Neural crest cell (in vitro differentiated cells): ENCODE results near the gene TNNI3K. TPM values are rescaled to one million over a fixed set of nuclear protein-coding genes. Genes with fewer than 3 reads are reported as not detected.

Experiments
- DNase-seq: peaks from one replicate; pipeline ENCODE4 v3.0.0; 2021; ENCODE audit warnings: low read depth, mixed read lengths, low spot score
- H3K27ac Mint-ChIP-seq: one replicate; pipeline ENCODE4 v1.8.0; 2021; ENCODE audit warnings: mild to moderate bottlenecking, mixed read lengths; ENCODE audit not compliant: unreplicated experiment
- H3K27me3 Mint-ChIP-seq: 2 replicates; pipeline ENCODE4 v1.8.0; 2021; ENCODE audit warnings: low read depth, mild to moderate bottlenecking, mixed read lengths
- H3K36me3 Mint-ChIP-seq: 2 replicates; pipeline ENCODE4 v1.8.0; 2021; ENCODE audit warnings: low read depth, mild to moderate bottlenecking, mixed read lengths
- H3K4me1 Mint-ChIP-seq: 2 replicates; pipeline ENCODE4 v1.8.0; 2021; ENCODE audit warnings: mixed read lengths
- H3K4me3 Mint-ChIP-seq: one replicate; pipeline ENCODE4 v1.8.0; 2021; ENCODE audit warnings: mild to moderate bottlenecking, mixed read lengths
- H3K9me3 Mint-ChIP-seq: 2 replicates; pipeline ENCODE4 v1.8.0; 2021; ENCODE audit warnings: mixed read lengths
- CTCF ChIP-seq: fragments of 200-600 bp; sonication (generic); conservative IDR thresholded peaks from 2 replicates; pipeline ENCODE4 v1.5.0; 2021; ENCODE audit warnings: antibody characterized with exemption, mild to moderate bottlenecking
- total RNA-seq: library from RNA; stranded (reverse); gene quantifications from 2 replicates; pipeline ENCODE4 v1.2.1, GENCODE V29; 2021

TNNI3K gene
- total RNA-seq, 1 donor from 2014 or later: 1.4 TPM

- no peaks in the 10 kb centered on the region for H3K4me1 Mint-ChIP-seq
- H3K4me3 Mint-ChIP-seq: no peak overlapping the region
- peaks cover 13% of the 10 kb centered on the region for H3K9me3 Mint-ChIP-seq
- no peaks in the 10 kb centered on the region for H3K36me3 Mint-ChIP-seq
- TF ChIP-seq CTCF: no peak
- no peaks in the 10 kb centered on the region for H3K27me3 Mint-ChIP-seq
- H3K27ac Mint-ChIP-seq: no peak overlapping the region
- DNase-seq: no peak
Observed at GRCh38 chr1:74402873-74403272, 167.7 kb downstream of the TNNI3K start.

- H3K4me3 Mint-ChIP-seq: no peak overlapping the region
- no peak overlapping the region for H3K27ac Mint-ChIP-seq
- TF ChIP-seq CTCF: no peak
- no peaks in the 10 kb centered on the region for H3K27me3 Mint-ChIP-seq
- H3K36me3 Mint-ChIP-seq: no peaks in the 10 kb centered on the region
- DNase-seq: no peak
- H3K4me1 Mint-ChIP-seq: no peaks in the 10 kb centered on the region
- H3K9me3 Mint-ChIP-seq: peaks cover 6% of the 10 kb centered on the region
Observed at GRCh38 chr1:74403606-74404005, 168.4 kb downstream of the TNNI3K start.

- Mint-ChIP-seq H3K27ac (no peak overlapping the region), H3K4me1 (no peaks in the 10 kb centered on the region), H3K4me3 (no peak overlapping the region), H3K36me3 (no peaks in the 10 kb centered on the region), H3K27me3 (no peaks in the 10 kb centered on the region), H3K9me3 (peaks cover 3% of the 10 kb centered on the region)
- DNase-seq: no peak
- TF ChIP-seq CTCF: no peak
Observed at GRCh38 chr1:74406759-74407158, 171.6 kb downstream of the TNNI3K start.

GRCh38 chr1:74407902-74408301 is 172.7 kb downstream of the TNNI3K start:
- no peak overlapping the region for H3K4me3 Mint-ChIP-seq
- H3K27ac Mint-ChIP-seq: no peak overlapping the region
- H3K27me3 Mint-ChIP-seq: no peaks in the 10 kb centered on the region

GRCh38 chr1:74412244-74412643 is 177.1 kb downstream of the TNNI3K start:
- H3K9me3 Mint-ChIP-seq: peaks cover 2% of the 10 kb centered on the region
- no peak for DNase-seq
- H3K27me3 Mint-ChIP-seq: no peaks in the 10 kb centered on the region
- no peaks in the 10 kb centered on the region for H3K36me3 Mint-ChIP-seq
- H3K4me3 Mint-ChIP-seq: no peak overlapping the region
- TF ChIP-seq CTCF: no peak
- H3K27ac Mint-ChIP-seq: no peak overlapping the region
- H3K4me1 Mint-ChIP-seq: no peaks in the 10 kb centered on the region

More at GRCh38 chr1:74407902-74408301, 172.7 kb downstream of the TNNI3K start:
- no peaks in the 10 kb centered on the region for H3K36me3 Mint-ChIP-seq
- peaks cover 3% of the 10 kb centered on the region for H3K9me3 Mint-ChIP-seq
- no peak for TF ChIP-seq CTCF
- no peaks in the 10 kb centered on the region for H3K4me1 Mint-ChIP-seq
- DNase-seq: no peak

- no peak for DNase-seq
- Mint-ChIP-seq H3K27ac (no peak overlapping the region), H3K4me3 (no peak overlapping the region), H3K9me3 (peaks cover 5% of the 10 kb centered on the region), H3K4me1 (peaks cover 12% of the 10 kb centered on the region), H3K36me3 (no peaks in the 10 kb centered on the region), H3K27me3 (no peaks in the 10 kb centered on the region)
- no peak for TF ChIP-seq CTCF
Observed at GRCh38 chr1:74415935-74416334, 180.7 kb downstream of the TNNI3K start.
